OCI-LY1 (cell line): ENCODE data around the gene PUS3.

ENCODE experiments used
- H2AFZ ChIP-seq: fragments of 200-600 bp; sonication (generic), shearing (Covaris generic); 2 replicates; pipeline ENCODE4 v1.6.0; 2014; ENCODE audit warnings: antibody characterized with exemption, mild to moderate bottlenecking, low read length
- H3F3A ChIP-seq: fragments of 200-600 bp; sonication (generic), shearing (Covaris generic); 2 replicates; pipeline ENCODE4 v1.6.0; 2014; ENCODE audit warnings: mild to moderate bottlenecking, antibody characterized with exemption, low read length, moderate library complexity; ENCODE audit not compliant: insufficient read depth
- H3K27ac ChIP-seq: fragments of 200-600 bp; sonication (generic); 2 replicates; pipeline ENCODE4 v1.5.1; 2014; ENCODE audit warnings: low read length, mixed run types, mild to moderate bottlenecking, low read depth; ENCODE audit not compliant: poor library complexity, severe bottlenecking
- H3K27me3 ChIP-seq: fragments of 200-600 bp; sonication (generic); 2 replicates; pipeline ENCODE4 v1.6.0; 2014; ENCODE audit warnings: antibody characterized with exemption, mild to moderate bottlenecking, low read length, moderate library complexity; ENCODE audit not compliant: insufficient read depth
- H3K36me3 ChIP-seq: fragments of 200-600 bp; sonication (generic); 2 replicates; pipeline ENCODE4 v1.6.1; 2014; ENCODE audit warnings: mild to moderate bottlenecking, antibody characterized with exemption, low read length, moderate library complexity, mixed read lengths; ENCODE audit not compliant: insufficient read depth
- H3K4me1 ChIP-seq: fragments of 200-600 bp; sonication (generic); 2 replicates; pipeline ENCODE4 v1.5.1; 2014; ENCODE audit warnings: mild to moderate bottlenecking, low read length, moderate library complexity; ENCODE audit not compliant: insufficient read depth, severe bottlenecking
- H3K4me2 ChIP-seq: fragments of 200-600 bp; sonication (generic), shearing (Covaris generic); 2 replicates; pipeline ENCODE4 v1.6.1; 2014; ENCODE audit warnings: low read length
- H3K4me3 ChIP-seq: fragments of 200-600 bp; sonication (generic); 2 replicates; pipeline ENCODE4 v1.5.1; 2014; ENCODE audit warnings: low read length, low read depth, mild to moderate bottlenecking, mixed read lengths; ENCODE audit not compliant: poor library complexity, severe bottlenecking
- H3K79me2 ChIP-seq: fragments of 200-600 bp; shearing (Covaris generic); 2 replicates; pipeline ENCODE4 v1.6.1; 2016; ENCODE audit warnings: mixed run types, low read length, mixed read lengths; ENCODE audit not compliant: insufficient read depth
- H3K9ac ChIP-seq: fragments of 200-600 bp; sonication (generic), shearing (Covaris generic); 2 replicates; pipeline ENCODE4 v1.6.1; 2014; ENCODE audit warnings: mild to moderate bottlenecking, low read length, mixed read lengths
- H3K9me2 ChIP-seq: fragments of 200-600 bp; sonication (generic), shearing (Covaris generic); 2 replicates; pipeline ENCODE4 v1.6.1; 2014; ENCODE audit warnings: low read depth, mild to moderate bottlenecking, low read length, mixed read lengths
- H3K9me3 ChIP-seq: fragments of 200-600 bp; shearing (Covaris generic); 2 replicates; pipeline ENCODE4 v1.6.1; 2014; ENCODE audit warnings: low read length, mixed read lengths
- H4K20me1 ChIP-seq: fragments of 200-600 bp; sonication (generic), shearing (Covaris generic); 2 replicates; pipeline ENCODE4 v1.6.0; 2016; ENCODE audit warnings: mild to moderate bottlenecking, low read length; ENCODE audit not compliant: insufficient read depth
- EZH2 ChIP-seq: fragments of 200-600 bp; sonication (generic), shearing (Covaris generic); IDR thresholded peaks from 2 replicates; pipeline ENCODE4 v1.8.0; 2017; ENCODE audit warnings: borderline replicate concordance, mixed run types, mild to moderate bottlenecking, antibody characterized with exemption, low read length, moderate library complexity, mixed read lengths
- TF ChIP-seq, protein P1 (sequence below): fragments of 200-600 bp; sonication (generic), shearing (Covaris generic); IDR thresholded peaks from 2 replicates; pipeline ENCODE4 v1.5.1; 2017; ENCODE audit warnings: mild to moderate bottlenecking, antibody characterized with exemption, low read length, moderate library complexity, mixed read lengths

The PUS3 gene

GRCh38 chr11:125931668-125932067 is 28.7 kb upstream of the PUS3 start:
- Histone ChIP-seq H3K27ac (no peak overlapping the region), H3K79me2 (no peaks in the 10 kb centered on the region), H3K4me1 (no peaks in the 10 kb centered on the region), H3K4me2 (no peak overlapping the region), H3K36me3 (no peaks in the 10 kb centered on the region), H3K4me3 (no peak overlapping the region), H3K9ac (no peak overlapping the region), H3K9me2 (no peaks in the 10 kb centered on the region), H2AFZ (no peak overlapping the region), H4K20me1 (no peaks in the 10 kb centered on the region), H3K9me3 (no peaks in the 10 kb centered on the region), H3K27me3 (no peaks in the 10 kb centered on the region), H3F3A (no peaks in the 10 kb centered on the region)
- TF ChIP-seq, protein P1, sequence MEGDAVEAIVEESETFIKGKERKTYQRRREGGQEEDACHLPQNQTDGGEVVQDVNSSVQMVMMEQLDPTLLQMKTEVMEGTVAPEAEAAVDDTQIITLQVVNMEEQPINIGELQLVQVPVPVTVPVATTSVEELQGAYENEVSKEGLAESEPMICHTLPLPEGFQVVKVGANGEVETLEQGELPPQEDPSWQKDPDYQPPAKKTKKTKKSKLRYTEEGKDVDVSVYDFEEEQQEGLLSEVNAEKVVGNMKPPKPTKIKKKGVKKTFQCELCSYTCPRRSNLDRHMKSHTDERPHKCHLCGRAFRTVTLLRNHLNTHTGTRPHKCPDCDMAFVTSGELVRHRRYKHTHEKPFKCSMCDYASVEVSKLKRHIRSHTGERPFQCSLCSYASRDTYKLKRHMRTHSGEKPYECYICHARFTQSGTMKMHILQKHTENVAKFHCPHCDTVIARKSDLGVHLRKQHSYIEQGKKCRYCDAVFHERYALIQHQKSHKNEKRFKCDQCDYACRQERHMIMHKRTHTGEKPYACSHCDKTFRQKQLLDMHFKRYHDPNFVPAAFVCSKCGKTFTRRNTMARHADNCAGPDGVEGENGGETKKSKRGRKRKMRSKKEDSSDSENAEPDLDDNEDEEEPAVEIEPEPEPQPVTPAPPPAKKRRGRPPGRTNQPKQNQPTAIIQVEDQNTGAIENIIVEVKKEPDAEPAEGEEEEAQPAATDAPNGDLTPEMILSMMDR, result no peak

GRCh38 chr11:125931116-125931515 is 28.1 kb upstream of the PUS3 start:
- H3K79me2 ChIP-seq, result no peaks in the 10 kb centered on the region
- no peaks in the 10 kb centered on the region for H4K20me1 ChIP-seq
- H3K4me3 ChIP-seq, result no peak overlapping the region
- TF ChIP-seq EZH2, result no peak
- TF ChIP-seq, protein P1, result no peak
- no peaks in the 10 kb centered on the region for H3K27me3 ChIP-seq
- no peak overlapping the region for H3K9ac ChIP-seq
- no peaks in the 10 kb centered on the region for H3K4me1 ChIP-seq
- H3F3A ChIP-seq, result no peaks in the 10 kb centered on the region
- H3K27ac ChIP-seq, result no peak overlapping the region
- H3K9me3 ChIP-seq, result no peaks in the 10 kb centered on the region
- H3K36me3 ChIP-seq, result no peaks in the 10 kb centered on the region
- H3K4me2 ChIP-seq, result no peak overlapping the region
- H3K9me2 ChIP-seq, result no peaks in the 10 kb centered on the region
- H2AFZ ChIP-seq, result no peak overlapping the region

- H3F3A ChIP-seq, result no peaks in the 10 kb centered on the region
- H3K27me3 ChIP-seq, result no peaks in the 10 kb centered on the region
- H3K4me1 ChIP-seq, result no peaks in the 10 kb centered on the region
- TF ChIP-seq EZH2, result no peak
- TF ChIP-seq, protein P1, result no peak
- H3K4me2 ChIP-seq, result no peak overlapping the region
- H3K9me2 ChIP-seq, result no peaks in the 10 kb centered on the region
- H3K27ac ChIP-seq, result no peak overlapping the region
- H3K9me3 ChIP-seq, result no peaks in the 10 kb centered on the region
- no peaks in the 10 kb centered on the region for H3K79me2 ChIP-seq
- H3K4me3 ChIP-seq, result no peak overlapping the region
- no peaks in the 10 kb centered on the region for H3K36me3 ChIP-seq
- H3K9ac ChIP-seq, result no peak overlapping the region
- H2AFZ ChIP-seq, result no peak overlapping the region
- H4K20me1 ChIP-seq, result no peaks in the 10 kb centered on the region
Observed at GRCh38 chr11:125930076-125930450, 27.1 kb upstream of the PUS3 start.
